Measurements from ENCODE around the gene STXBP6.

GRCh38 chr14:24913746-24914145, 136.2 kb downstream of the STXBP6 start:
- TF ChIP-seq PML (IDR thresholded peaks at IDR 0.05; ENCODE audit: low read length): no peak
- no peak for TF ChIP-seq POLR2A (IDR thresholded peaks at IDR 0.05; ENCODE audit: low read depth, low read length)
- TF ChIP-seq EGR1 (IDR thresholded peaks at IDR 0.05; ENCODE audit: borderline replicate concordance in 1 of 2, low read depth in 2 of 2, low read length in 2 of 2): no peak
- TF ChIP-seq CHD2 (IDR thresholded peaks at IDR 0.05; ENCODE audit: borderline replicate concordance, low read depth, low read length): no peak
- no peak for TF ChIP-seq TAF1 (IDR thresholded peaks at IDR 0.05; ENCODE audit: borderline replicate concordance, low read depth, low read length)
- no peak for TF ChIP-seq MAX (IDR thresholded peaks at IDR 0.05; ENCODE audit: low read depth, low read length)
- TF ChIP-seq CTCF (IDR thresholded peaks at IDR 0.05 in 2 of 3, conservative IDR thresholded peaks at IDR 0.05 in 1 of 3; ENCODE audit: control insufficient read depth in 2 of 3, extremely low read depth in 1 of 3, insufficient read depth in 1 of 3, low read depth in 3 of 3, low read length in 3 of 3): no peak
- TF ChIP-seq, protein P1, sequence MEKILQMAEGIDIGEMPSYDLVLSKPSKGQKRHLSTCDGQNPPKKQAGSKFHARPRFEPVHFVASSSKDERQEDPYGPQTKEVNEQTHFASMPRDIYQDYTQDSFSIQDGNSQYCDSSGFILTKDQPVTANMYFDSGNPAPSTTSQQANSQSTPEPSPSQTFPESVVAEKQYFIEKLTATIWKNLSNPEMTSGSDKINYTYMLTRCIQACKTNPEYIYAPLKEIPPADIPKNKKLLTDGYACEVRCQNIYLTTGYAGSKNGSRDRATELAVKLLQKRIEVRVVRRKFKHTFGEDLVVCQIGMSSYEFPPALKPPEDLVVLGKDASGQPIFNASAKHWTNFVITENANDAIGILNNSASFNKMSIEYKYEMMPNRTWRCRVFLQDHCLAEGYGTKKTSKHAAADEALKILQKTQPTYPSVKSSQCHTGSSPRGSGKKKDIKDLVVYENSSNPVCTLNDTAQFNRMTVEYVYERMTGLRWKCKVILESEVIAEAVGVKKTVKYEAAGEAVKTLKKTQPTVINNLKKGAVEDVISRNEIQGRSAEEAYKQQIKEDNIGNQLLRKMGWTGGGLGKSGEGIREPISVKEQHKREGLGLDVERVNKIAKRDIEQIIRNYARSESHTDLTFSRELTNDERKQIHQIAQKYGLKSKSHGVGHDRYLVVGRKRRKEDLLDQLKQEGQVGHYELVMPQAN (conservative IDR thresholded peaks at IDR 0.05): no peak
- TF ChIP-seq MEF2A (IDR thresholded peaks at IDR 0.05; ENCODE audit: insufficient read depth, low read depth, low read length): no peak
- no peak for TF ChIP-seq KAT2A (conservative IDR thresholded peaks at IDR 0.05; ENCODE audit: control insufficient read depth, low read depth, low read length)
- no peak for TF ChIP-seq BCL11A (IDR thresholded peaks at IDR 0.05; ENCODE audit: low read depth, low read length)
- no peak for TF ChIP-seq CHD4 (IDR thresholded peaks at IDR 0.05)
- no peak for TF ChIP-seq POLR2AphosphoS5 (IDR thresholded peaks at IDR 0.05; ENCODE audit: low read length)
